ENCODE data around the gene TRPV3. TPM values are rescaled to one million over a fixed set of nuclear protein-coding genes. Genes with fewer than 3 reads are reported as not detected.

TRPV3 gene
- total and polyA plus RNA-seq, 2 donors (not counting 1 experiment from before 2014, with no cell fraction given), result 0.20 to 0.99 TPM

- no peak for DNase-seq (ENCODE audit: low read depth in 2 of 2)
- H3K27me3 ChIP-seq (ENCODE audit: control insufficient read depth, insufficient read depth, low read length), result no peaks in the 10 kb centered on the region
- H3K79me2 ChIP-seq (ENCODE audit: control insufficient read depth, insufficient read depth, low read length), result no peaks in the 10 kb centered on the region
- no peak overlapping the region for H2AFZ ChIP-seq (ENCODE audit: low read length)
- H3K36me3 ChIP-seq (ENCODE audit: control insufficient read depth, insufficient read depth, low read length), result no peaks in the 10 kb centered on the region
- no peaks in the 10 kb centered on the region for H3K4me1 ChIP-seq (ENCODE audit: control insufficient read depth, extremely low read depth, insufficient read depth, low read length)
- H3K9me3 ChIP-seq (ENCODE audit: control insufficient read depth, insufficient read depth, low read depth, low read length), result no peaks in the 10 kb centered on the region
- H3K27ac ChIP-seq (ENCODE audit: insufficient read depth, low read length), result no peak overlapping the region
- H3K9ac ChIP-seq (ENCODE audit: insufficient read depth, low read length), result no peak overlapping the region
- no peak overlapping the region for H3K4me2 ChIP-seq (ENCODE audit: extremely low read depth, insufficient read depth, low read length)
- no peaks in the 10 kb centered on the region for H4K20me1 ChIP-seq (ENCODE audit: control insufficient read depth, extremely low read depth, insufficient read depth, low read length)
- no peak overlapping the region for H3K4me3 ChIP-seq (replicated peaks in 1 of 4; ENCODE audit: control extremely low read depth in 1 of 4, insufficient read depth in 1 of 4, low read depth in 3 of 4, low read length in 4 of 4)
- TF ChIP-seq, protein P1, sequence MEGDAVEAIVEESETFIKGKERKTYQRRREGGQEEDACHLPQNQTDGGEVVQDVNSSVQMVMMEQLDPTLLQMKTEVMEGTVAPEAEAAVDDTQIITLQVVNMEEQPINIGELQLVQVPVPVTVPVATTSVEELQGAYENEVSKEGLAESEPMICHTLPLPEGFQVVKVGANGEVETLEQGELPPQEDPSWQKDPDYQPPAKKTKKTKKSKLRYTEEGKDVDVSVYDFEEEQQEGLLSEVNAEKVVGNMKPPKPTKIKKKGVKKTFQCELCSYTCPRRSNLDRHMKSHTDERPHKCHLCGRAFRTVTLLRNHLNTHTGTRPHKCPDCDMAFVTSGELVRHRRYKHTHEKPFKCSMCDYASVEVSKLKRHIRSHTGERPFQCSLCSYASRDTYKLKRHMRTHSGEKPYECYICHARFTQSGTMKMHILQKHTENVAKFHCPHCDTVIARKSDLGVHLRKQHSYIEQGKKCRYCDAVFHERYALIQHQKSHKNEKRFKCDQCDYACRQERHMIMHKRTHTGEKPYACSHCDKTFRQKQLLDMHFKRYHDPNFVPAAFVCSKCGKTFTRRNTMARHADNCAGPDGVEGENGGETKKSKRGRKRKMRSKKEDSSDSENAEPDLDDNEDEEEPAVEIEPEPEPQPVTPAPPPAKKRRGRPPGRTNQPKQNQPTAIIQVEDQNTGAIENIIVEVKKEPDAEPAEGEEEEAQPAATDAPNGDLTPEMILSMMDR (conservative IDR thresholded peaks at IDR 0.05 in 1 of 2, IDR thresholded peaks at IDR 0.05 in 1 of 2; ENCODE audit: low read depth in 1 of 2, low read length in 2 of 2), result no peak
- TF ChIP-seq EZH2 (IDR thresholded peaks at IDR 0.05; ENCODE audit: low read length, missing control alignments), result no peak
These were observed 26.1 kb downstream of the TRPV3 start for GRCh38 chr17:3531266-3532101.

DNA sequence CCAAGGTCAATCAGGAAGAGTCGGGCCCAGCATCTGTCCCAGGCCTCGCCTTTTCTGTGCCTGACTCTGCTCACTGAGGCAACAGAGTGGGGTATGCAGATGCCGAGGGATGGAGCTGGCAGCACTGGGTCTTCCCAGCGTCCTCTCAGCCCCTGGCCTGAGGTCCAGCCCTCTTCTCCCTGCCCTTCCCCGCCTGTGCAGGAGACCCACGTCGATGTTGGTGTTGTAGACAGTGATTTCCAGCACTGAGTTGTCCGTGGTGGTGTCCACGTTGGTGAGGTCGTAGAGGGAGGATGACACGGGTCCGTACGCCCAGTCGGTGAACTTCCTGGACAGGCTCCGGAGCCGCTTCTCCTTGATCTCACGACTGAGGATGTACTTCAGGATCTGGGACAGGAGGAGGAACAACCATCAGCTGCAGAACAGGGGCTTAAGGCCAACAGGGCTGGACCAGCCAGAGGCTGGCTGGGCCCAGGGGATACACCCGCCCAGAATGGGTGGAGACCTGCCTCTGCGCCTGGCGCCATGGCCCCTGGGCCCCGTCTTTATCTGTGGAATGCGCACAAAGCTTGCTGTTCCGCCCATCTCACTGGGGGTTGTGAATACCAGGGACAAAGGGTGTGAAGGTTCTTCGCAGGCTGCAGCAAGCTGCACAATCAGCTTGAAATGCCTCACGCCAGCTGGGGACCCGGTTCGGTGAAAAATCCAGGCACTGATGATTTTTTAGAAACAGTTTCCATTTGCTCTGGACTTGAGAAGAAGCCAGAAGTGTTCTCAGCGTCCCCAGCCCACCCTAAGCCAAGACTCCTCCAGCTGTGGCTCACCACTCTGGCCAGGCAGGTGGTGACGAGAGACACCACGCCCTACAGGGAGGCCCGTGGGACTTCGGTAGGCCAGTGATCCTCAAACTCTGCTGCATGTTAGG is 27.5 kb downstream of the TRPV3 start:
- Histone ChIP-seq H3K36me3 (ENCODE audit: control insufficient read depth, insufficient read depth, low read length) (no peaks in the 10 kb centered on the region), H3K27ac (ENCODE audit: insufficient read depth, low read length) (no peak overlapping the region), H3K4me1 (ENCODE audit: control insufficient read depth, extremely low read depth, insufficient read depth, low read length) (no peaks in the 10 kb centered on the region), H3K4me2 (ENCODE audit: extremely low read depth, insufficient read depth, low read length) (no peak overlapping the region), H3K9ac (ENCODE audit: insufficient read depth, low read length) (no peak overlapping the region), H3K4me3 (replicated peaks in 1 of 4; ENCODE audit: control extremely low read depth in 1 of 4, insufficient read depth in 1 of 4, low read depth in 3 of 4, low read length in 4 of 4) (peak overlapping the region in 1 of 4 experiments; percentile 11), H3K27me3 (ENCODE audit: control insufficient read depth, insufficient read depth, low read length) (no peaks in the 10 kb centered on the region), H2AFZ (ENCODE audit: low read length) (no peak overlapping the region), H4K20me1 (ENCODE audit: control insufficient read depth, extremely low read depth, insufficient read depth, low read length) (no peaks in the 10 kb centered on the region), H3K79me2 (ENCODE audit: control insufficient read depth, insufficient read depth, low read length) (no peaks in the 10 kb centered on the region), H3K9me3 (ENCODE audit: control insufficient read depth, insufficient read depth, low read depth, low read length) (no peaks in the 10 kb centered on the region)
- TF ChIP-seq, protein P1 (conservative IDR thresholded peaks at IDR 0.05 in 1 of 2, IDR thresholded peaks at IDR 0.05 in 1 of 2; ENCODE audit: low read depth in 1 of 2, low read length in 2 of 2), result no peak
- no peak for TF ChIP-seq EZH2 (IDR thresholded peaks at IDR 0.05; ENCODE audit: low read length, missing control alignments)
- peak; percentile 44 to 47 for DNase-seq (ENCODE audit: low read depth in 2 of 2)
